HCT116 (cell line): ENCODE data around the gene GLCE.

Experiments used
- CEBPB ChIP-seq: IDR thresholded peaks from 2 replicates; pipeline ENCODE4 v1.6.1; 2012; ENCODE audit warnings: low read depth
- EZH2 ChIP-seq: fragments of 200-600 bp; sonication (generic); IDR thresholded peaks from 2 replicates; pipeline ENCODE4 v1.6.1; 2017; ENCODE audit warnings: antibody characterized with exemption, mixed run types
- FOSL1 ChIP-seq: IDR thresholded peaks from 2 replicates; pipeline ENCODE4 v1.6.1; 2012; ENCODE audit warnings: low read depth
- JUND ChIP-seq: IDR thresholded peaks from 2 replicates; pipeline ENCODE4 v1.6.1; 2012
- POLR2A ChIP-seq: IDR thresholded peaks from 2 replicates; pipeline ENCODE4 v1.7.0; 2011; ENCODE audit warnings: borderline replicate concordance; ENCODE audit not compliant: insufficient read depth, insufficient read length; ENCODE audit errors: extremely low read depth
- RAD21 ChIP-seq: IDR thresholded peaks from 2 replicates; pipeline ENCODE4 v1.6.1; 2012; ENCODE audit warnings: low read depth, mild to moderate bottlenecking
- SIN3A ChIP-seq: IDR thresholded peaks from 2 replicates; pipeline ENCODE4 v1.6.1; 2012; ENCODE audit warnings: low read depth
- YY1 ChIP-seq: IDR thresholded peaks from 2 replicates; pipeline ENCODE4 v1.6.1; 2011; ENCODE audit warnings: low read length, low read depth, moderate library complexity, mild to moderate bottlenecking; ENCODE audit not compliant: insufficient replicate concordance; ENCODE audit errors: extremely low read depth
- ZNF274 ChIP-seq: fragments of 200-500 bp; sonication (Bioruptor generic); IDR thresholded peaks from 2 replicates; pipeline ENCODE4 v1.6.1; 2014; ENCODE audit warnings: mild to moderate bottlenecking, low read depth, low read length, inconsistent platforms
- TF ChIP-seq, protein P1 (sequence below), 3 experiments: fragments of 200-600 bp in 1 of 3; sonication (generic) in 1 of 3; IDR thresholded peaks in 2 of 3; conservative IDR thresholded peaks in 1 of 3; 2 replicates each; pipeline ENCODE4 v1.5.1; 2012 to 2017; ENCODE audit warnings: low read depth in 2 of 3, low read length in 2 of 3, antibody characterized with exemption in 1 of 3, borderline replicate concordance in 1 of 3, control low read depth in 1 of 3, mild to moderate bottlenecking in 1 of 3, mixed read lengths in 1 of 3, mixed run types in 1 of 3, moderate library complexity in 1 of 3; ENCODE audit not compliant: insufficient read depth in 1 of 3
- TF ChIP-seq, protein P2 (sequence below): IDR thresholded peaks from 2 replicates; pipeline ENCODE4 v1.6.1; 2012; ENCODE audit warnings: low read depth

DNA sequence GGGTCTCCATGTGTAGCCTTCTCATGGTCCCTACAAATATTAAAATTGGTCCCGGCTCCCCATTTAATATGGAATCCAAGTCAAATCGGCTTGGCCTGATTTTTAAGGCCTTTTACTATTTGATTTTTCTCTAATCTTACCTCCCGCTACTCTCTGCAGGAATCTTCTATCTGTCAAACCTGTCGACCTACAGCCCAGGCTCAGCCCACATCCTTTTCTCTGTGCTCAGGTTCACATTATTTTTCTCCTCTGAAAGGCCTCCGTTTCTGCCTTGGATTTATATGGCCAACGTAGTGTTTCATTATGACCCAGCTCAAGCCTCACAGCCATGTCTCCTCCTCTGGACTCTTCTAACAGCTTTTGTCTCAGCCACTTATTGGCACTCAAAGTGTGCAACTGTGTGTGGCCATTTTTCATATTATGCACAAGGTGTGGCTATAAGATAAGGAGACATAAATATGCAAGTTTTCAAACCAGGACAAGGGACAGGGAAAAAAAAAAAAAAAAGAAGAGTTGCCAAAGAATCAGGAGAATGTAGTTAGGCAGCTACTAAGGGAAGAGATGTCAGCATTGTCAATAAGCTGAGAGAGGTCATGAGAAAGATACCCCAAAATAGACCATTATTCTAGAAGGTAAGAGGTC, 2.1 kb upstream of the GLCE start:
- TF ChIP-seq, protein P1, sequence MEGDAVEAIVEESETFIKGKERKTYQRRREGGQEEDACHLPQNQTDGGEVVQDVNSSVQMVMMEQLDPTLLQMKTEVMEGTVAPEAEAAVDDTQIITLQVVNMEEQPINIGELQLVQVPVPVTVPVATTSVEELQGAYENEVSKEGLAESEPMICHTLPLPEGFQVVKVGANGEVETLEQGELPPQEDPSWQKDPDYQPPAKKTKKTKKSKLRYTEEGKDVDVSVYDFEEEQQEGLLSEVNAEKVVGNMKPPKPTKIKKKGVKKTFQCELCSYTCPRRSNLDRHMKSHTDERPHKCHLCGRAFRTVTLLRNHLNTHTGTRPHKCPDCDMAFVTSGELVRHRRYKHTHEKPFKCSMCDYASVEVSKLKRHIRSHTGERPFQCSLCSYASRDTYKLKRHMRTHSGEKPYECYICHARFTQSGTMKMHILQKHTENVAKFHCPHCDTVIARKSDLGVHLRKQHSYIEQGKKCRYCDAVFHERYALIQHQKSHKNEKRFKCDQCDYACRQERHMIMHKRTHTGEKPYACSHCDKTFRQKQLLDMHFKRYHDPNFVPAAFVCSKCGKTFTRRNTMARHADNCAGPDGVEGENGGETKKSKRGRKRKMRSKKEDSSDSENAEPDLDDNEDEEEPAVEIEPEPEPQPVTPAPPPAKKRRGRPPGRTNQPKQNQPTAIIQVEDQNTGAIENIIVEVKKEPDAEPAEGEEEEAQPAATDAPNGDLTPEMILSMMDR (IDR thresholded peaks at IDR 0.05 in 2 of 3, conservative IDR thresholded peaks at IDR 0.05 in 1 of 3; ENCODE audit: borderline replicate concordance in 1 of 3, insufficient read depth in 1 of 3, low read depth in 2 of 3, low read length in 2 of 3) = no peak
- TF ChIP-seq YY1 = no peak
- no peak for TF ChIP-seq EZH2
- no peak for TF ChIP-seq CEBPB
- TF ChIP-seq, protein P2, sequence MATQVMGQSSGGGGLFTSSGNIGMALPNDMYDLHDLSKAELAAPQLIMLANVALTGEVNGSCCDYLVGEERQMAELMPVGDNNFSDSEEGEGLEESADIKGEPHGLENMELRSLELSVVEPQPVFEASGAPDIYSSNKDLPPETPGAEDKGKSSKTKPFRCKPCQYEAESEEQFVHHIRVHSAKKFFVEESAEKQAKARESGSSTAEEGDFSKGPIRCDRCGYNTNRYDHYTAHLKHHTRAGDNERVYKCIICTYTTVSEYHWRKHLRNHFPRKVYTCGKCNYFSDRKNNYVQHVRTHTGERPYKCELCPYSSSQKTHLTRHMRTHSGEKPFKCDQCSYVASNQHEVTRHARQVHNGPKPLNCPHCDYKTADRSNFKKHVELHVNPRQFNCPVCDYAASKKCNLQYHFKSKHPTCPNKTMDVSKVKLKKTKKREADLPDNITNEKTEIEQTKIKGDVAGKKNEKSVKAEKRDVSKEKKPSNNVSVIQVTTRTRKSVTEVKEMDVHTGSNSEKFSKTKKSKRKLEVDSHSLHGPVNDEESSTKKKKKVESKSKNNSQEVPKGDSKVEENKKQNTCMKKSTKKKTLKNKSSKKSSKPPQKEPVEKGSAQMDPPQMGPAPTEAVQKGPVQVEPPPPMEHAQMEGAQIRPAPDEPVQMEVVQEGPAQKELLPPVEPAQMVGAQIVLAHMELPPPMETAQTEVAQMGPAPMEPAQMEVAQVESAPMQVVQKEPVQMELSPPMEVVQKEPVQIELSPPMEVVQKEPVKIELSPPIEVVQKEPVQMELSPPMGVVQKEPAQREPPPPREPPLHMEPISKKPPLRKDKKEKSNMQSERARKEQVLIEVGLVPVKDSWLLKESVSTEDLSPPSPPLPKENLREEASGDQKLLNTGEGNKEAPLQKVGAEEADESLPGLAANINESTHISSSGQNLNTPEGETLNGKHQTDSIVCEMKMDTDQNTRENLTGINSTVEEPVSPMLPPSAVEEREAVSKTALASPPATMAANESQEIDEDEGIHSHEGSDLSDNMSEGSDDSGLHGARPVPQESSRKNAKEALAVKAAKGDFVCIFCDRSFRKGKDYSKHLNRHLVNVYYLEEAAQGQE = no peak
- TF ChIP-seq FOSL1 = no peak
- TF ChIP-seq ZNF274 = no peak
- TF ChIP-seq RAD21 = no peak
- no peak for TF ChIP-seq JUND
- TF ChIP-seq POLR2A = no peak
- TF ChIP-seq SIN3A = no peak
